ENCODE measurements around the gene LRBA. TPM values are rescaled to one million over a fixed set of nuclear protein-coding genes. Genes with fewer than 3 reads are reported as not detected.
"Not testable (repeated sequence)": the region's sequence is repeated elsewhere in the genome, so short reads cannot be mapped to it uniquely, and the experiment has no call there.

LRBA gene
- polyA plus RNA-seq, 2 of the 4 experiments (the other 2 are of a cell fraction), result 10.7 to 25.1 TPM

DNA sequence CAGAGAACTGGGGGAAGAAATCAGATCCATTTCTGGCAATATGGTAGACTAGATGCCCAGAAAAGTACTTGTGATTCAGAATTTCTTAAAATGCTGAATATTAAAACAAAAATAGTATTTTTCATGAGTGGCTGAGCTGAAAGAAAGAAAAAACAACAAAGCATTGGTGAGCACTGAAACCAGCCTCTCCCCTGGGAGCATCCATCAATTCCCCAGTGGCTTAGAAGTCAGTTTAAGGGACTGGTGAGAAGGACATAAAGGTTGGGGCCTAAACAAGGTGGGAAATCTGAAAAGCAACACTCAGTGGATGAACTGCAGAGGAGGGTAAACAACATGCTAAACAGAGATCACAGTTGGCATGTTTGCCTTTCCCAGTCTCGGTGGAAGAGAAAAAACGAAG, 20.4 kb downstream of the LRBA start:
- WGBS (ENCODE audit: missing lambda C conversion rate), result 71% methylated on average over 2 of the region's 2 CpGs
- Histone ChIP-seq H3K27ac (no peak overlapping the region), H3K4me1 (no peaks in the 10 kb centered on the region), H3K4me3 (no peak overlapping the region), H3K9me3 (no peaks in the 10 kb centered on the region), H3K4me2 (no peak overlapping the region)
- POLR2A ChIA-PET, result no interaction called here
- no peak for TF ChIP-seq GATA3 (IDR thresholded peaks at IDR 0.05; ENCODE audit: borderline replicate concordance)
- FAIRE-seq (no peak), DNase-seq (ENCODE audit: low read depth in 1 of 2, low spot score in 1 of 2) (no peak), ATAC-seq (no peak)
- CTCF ChIA-PET, result interaction anchor here (0.6 kb wide), 1 partner anchor 23 kb away, joined by 3 read pairs; no protein-coding TSS in a partner anchor

DNA sequence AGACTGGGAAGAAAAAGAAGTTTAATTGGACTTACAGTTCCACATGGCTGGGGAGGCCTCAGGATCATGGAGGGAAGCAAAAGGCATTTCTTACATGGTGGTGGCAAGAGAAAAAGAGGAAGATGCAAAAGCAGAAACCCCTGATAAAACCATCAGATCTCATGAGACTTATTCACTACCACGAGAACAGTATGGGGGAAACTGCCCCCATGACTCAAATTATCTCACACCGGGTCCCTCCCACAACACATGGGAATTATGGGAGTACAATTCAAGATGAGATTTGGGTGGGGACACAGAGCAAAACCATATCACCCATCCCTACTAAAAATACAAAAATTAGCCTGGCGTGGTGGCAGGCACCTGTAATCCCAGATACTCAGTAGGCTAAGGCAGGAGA, 21.5 kb downstream of the LRBA start:
- H3K4me1 ChIP-seq; DNase-seq (ENCODE audit: low read depth in 1 of 2, low spot score in 1 of 2); FAIRE-seq; H3K27ac ChIP-seq; H3K4me2 ChIP-seq; POLR2A ChIA-PET; ATAC-seq; H3K9me3 ChIP-seq; H3K4me3 ChIP-seq: not testable (repeated sequence)
- CTCF ChIA-PET, result interaction anchor here (0.6 kb wide), 1 partner anchor 645 kb away, joined by 3 read pairs; no protein-coding TSS in a partner anchor
- 93% methylated on average over 3 of the region's 3 CpGs for WGBS (ENCODE audit: missing lambda C conversion rate)

DNA sequence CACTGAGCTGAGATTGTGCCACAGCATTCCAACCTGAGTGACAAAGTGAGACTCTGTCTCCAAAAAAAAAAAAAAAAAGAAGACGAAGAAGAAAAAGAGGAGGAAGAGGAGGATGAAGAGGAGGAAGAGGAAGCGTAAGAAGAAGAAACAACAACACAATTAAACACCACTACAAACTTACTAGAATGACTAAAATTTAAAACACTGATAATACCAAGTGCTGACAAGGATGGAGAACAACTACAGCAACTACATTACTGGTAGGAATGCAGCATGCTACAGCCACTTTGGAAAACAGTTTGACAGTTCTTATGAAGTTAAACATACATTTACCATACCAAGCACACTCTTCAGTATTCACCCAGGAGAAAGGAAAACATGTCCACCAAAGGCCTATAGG, 24.1 kb downstream of the LRBA start:
- Histone ChIP-seq H3K4me1 (no peaks in the 10 kb centered on the region), H3K4me3 (no peak overlapping the region), H3K9me3 (no peaks in the 10 kb centered on the region), H3K4me2 (no peak overlapping the region), H3K27ac (no peak overlapping the region)
- TF ChIP-seq FOSL2 (IDR thresholded peaks at IDR 0.05), result no peak
- TF ChIP-seq FOSL2 (CRISPR knock-in tag; IDR thresholded peaks at IDR 0.05), result no peak
- TF ChIP-seq RAD21 (conservative IDR thresholded peaks at IDR 0.05 in 1 of 2, IDR thresholded peaks at IDR 0.05 in 1 of 2), result no peak
- TF ChIP-seq FOSB (CRISPR knock-in tag; IDR thresholded peaks at IDR 0.05), result no peak
- TF ChIP-seq, protein P1, sequence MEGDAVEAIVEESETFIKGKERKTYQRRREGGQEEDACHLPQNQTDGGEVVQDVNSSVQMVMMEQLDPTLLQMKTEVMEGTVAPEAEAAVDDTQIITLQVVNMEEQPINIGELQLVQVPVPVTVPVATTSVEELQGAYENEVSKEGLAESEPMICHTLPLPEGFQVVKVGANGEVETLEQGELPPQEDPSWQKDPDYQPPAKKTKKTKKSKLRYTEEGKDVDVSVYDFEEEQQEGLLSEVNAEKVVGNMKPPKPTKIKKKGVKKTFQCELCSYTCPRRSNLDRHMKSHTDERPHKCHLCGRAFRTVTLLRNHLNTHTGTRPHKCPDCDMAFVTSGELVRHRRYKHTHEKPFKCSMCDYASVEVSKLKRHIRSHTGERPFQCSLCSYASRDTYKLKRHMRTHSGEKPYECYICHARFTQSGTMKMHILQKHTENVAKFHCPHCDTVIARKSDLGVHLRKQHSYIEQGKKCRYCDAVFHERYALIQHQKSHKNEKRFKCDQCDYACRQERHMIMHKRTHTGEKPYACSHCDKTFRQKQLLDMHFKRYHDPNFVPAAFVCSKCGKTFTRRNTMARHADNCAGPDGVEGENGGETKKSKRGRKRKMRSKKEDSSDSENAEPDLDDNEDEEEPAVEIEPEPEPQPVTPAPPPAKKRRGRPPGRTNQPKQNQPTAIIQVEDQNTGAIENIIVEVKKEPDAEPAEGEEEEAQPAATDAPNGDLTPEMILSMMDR (IDR thresholded peaks at IDR 0.05), result no peak
- TF ChIP-seq ZC3H11A (IDR thresholded peaks at IDR 0.05), result no peak
- no peak for TF ChIP-seq EP300 (IDR thresholded peaks at IDR 0.05)
- TF ChIP-seq MYC (IDR thresholded peaks at IDR 0.05; ENCODE audit: borderline replicate concordance, low read length), result no peak
- no peak for DNase-seq (ENCODE audit: low read depth in 1 of 2, low spot score in 1 of 2)
- POLR2A ChIA-PET, result no interaction called here
- FAIRE-seq, result no peak
- ATAC-seq, result no peak
- WGBS (ENCODE audit: missing lambda C conversion rate), result 91% methylated on average over 2 of the region's 2 CpGs
- CTCF ChIA-PET, result interaction anchor here (1.5 kb wide), 1 partner anchor 12 kb away, joined by 4 read pairs; no protein-coding TSS in a partner anchor

DNA sequence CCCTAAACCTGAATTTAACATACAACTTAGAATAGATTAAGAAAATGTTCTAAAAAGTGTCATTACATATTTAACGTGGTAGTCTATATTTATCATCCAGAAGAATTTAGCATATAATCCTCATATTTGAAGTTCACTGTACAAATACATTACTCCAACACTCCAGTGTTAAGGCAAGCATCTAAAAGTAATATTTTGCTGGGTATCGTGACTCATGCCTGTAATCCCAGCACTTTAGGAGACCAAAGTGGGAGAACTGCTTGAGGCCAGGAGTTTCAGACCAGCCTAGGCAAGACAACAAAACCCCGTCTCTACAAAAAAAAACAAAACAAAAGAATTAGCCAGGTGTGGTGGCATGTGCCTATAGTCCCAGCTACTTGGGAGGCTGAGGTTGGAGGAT, 24.8 kb downstream of the LRBA start:
- FAIRE-seq (no peak), ATAC-seq (no peak), DNase-seq (ENCODE audit: low read depth in 1 of 2, low spot score in 1 of 2) (no peak)
- ChIA-PET POLR2A (no interaction called here), CTCF (no interaction called here)
- Histone ChIP-seq H3K9me3 (no peaks in the 10 kb centered on the region), H3K4me2 (no peak overlapping the region), H3K4me3 (no peak overlapping the region), H3K4me1 (no peaks in the 10 kb centered on the region), H3K27ac (no peak overlapping the region)
- WGBS (ENCODE audit: missing lambda C conversion rate), result 91% methylated on average over 3 of the region's 3 CpGs
- TF ChIP-seq GATA3 (IDR thresholded peaks at IDR 0.05; ENCODE audit: borderline replicate concordance), result no peak
- no peak for TF ChIP-seq RFX5 (IDR thresholded peaks at IDR 0.05)
- TF ChIP-seq CHD2 (IDR thresholded peaks at IDR 0.05; ENCODE audit: low read length, partially characterized antibody), result no peak
- no peak for TF ChIP-seq FOXS1 (CRISPR knock-in tag; IDR thresholded peaks at IDR 0.05)
- TF ChIP-seq EHMT2 (IDR thresholded peaks at IDR 0.05; ENCODE audit: low read depth), result no peak
- TF ChIP-seq EP300 (IDR thresholded peaks at IDR 0.05), result no peak
- TF ChIP-seq, protein P2, sequence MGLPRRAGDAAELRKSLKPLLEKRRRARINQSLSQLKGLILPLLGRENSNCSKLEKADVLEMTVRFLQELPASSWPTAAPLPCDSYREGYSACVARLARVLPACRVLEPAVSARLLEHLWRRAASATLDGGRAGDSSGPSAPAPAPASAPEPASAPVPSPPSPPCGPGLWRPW (IDR thresholded peaks at IDR 0.05), result no peak
- TF ChIP-seq MYC (IDR thresholded peaks at IDR 0.05; ENCODE audit: borderline replicate concordance, low read length), result no peak
- no peak for TF ChIP-seq HOXA7 (CRISPR knock-in tag; IDR thresholded peaks at IDR 0.05)
- no peak for TF ChIP-seq PHF8 (IDR thresholded peaks at IDR 0.05; ENCODE audit: borderline replicate concordance, low read depth)
- TF ChIP-seq, protein P3, sequence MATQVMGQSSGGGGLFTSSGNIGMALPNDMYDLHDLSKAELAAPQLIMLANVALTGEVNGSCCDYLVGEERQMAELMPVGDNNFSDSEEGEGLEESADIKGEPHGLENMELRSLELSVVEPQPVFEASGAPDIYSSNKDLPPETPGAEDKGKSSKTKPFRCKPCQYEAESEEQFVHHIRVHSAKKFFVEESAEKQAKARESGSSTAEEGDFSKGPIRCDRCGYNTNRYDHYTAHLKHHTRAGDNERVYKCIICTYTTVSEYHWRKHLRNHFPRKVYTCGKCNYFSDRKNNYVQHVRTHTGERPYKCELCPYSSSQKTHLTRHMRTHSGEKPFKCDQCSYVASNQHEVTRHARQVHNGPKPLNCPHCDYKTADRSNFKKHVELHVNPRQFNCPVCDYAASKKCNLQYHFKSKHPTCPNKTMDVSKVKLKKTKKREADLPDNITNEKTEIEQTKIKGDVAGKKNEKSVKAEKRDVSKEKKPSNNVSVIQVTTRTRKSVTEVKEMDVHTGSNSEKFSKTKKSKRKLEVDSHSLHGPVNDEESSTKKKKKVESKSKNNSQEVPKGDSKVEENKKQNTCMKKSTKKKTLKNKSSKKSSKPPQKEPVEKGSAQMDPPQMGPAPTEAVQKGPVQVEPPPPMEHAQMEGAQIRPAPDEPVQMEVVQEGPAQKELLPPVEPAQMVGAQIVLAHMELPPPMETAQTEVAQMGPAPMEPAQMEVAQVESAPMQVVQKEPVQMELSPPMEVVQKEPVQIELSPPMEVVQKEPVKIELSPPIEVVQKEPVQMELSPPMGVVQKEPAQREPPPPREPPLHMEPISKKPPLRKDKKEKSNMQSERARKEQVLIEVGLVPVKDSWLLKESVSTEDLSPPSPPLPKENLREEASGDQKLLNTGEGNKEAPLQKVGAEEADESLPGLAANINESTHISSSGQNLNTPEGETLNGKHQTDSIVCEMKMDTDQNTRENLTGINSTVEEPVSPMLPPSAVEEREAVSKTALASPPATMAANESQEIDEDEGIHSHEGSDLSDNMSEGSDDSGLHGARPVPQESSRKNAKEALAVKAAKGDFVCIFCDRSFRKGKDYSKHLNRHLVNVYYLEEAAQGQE (IDR thresholded peaks at IDR 0.05), result no peak
- TF ChIP-seq HOXB5 (CRISPR knock-in tag; IDR thresholded peaks at IDR 0.05), result no peak

Measured in A549 (cell line).